HepG2 (cell line): Measurements from ENCODE around the gene NPAS2. TPM values are rescaled to one million over a fixed set of nuclear protein-coding genes. Genes with fewer than 3 reads are reported as not detected.
A peak's percentile ranks its signal among the peaks of the same experiment; 100 is the strongest.

Source experiments
- ARNT ChIP-seq: fragments of 450-650 bp; IDR thresholded peaks from 2 replicates; pipeline ENCODE4 v1.6.1; 2017
- CBFB ChIP-seq: sonication (generic); formaldehyde crosslinking; IDR thresholded peaks from 2 replicates; pipeline ENCODE4 v1.4.0; 2020; ENCODE audit warnings: missing genetic modification reagents
- ELF3 ChIP-seq: IDR thresholded peaks from 2 replicates; pipeline ENCODE4 v1.6.1; 2016; ENCODE audit warnings: missing genetic modification reagents, missing compliant biosample characterization
- HNF4G ChIP-seq, 2 experiments: sonication (generic) in 1 of 2; formaldehyde crosslinking in 1 of 2; IDR thresholded peaks; 2 replicates each; pipeline versions ENCODE4 v1.4.0 to v1.6.1; 2011 to 2020; ENCODE audit warnings: borderline replicate concordance in 2 of 2, low read depth in 2 of 2, mild to moderate bottlenecking in 2 of 2, low read length in 1 of 2, missing genetic modification reagents in 1 of 2, moderate library complexity in 1 of 2
- MAFG ChIP-seq: sonication (generic); formaldehyde crosslinking; IDR thresholded peaks from 2 replicates; pipeline ENCODE4 v1.5.1; 2020; ENCODE audit warnings: mild to moderate bottlenecking, missing genetic modification reagents
- NCOA2 ChIP-seq: sonication (generic); formaldehyde crosslinking; IDR thresholded peaks from 2 replicates; pipeline ENCODE4 v1.8.0; 2022; ENCODE audit warnings: inconsistent platforms
- NFYB ChIP-seq: sonication (generic); formaldehyde crosslinking; IDR thresholded peaks from 2 replicates; pipeline ENCODE4 v1.4.0; 2020; ENCODE audit warnings: missing genetic modification reagents
- RFXAP ChIP-seq: sonication (generic); formaldehyde crosslinking; IDR thresholded peaks from 2 replicates; pipeline ENCODE4 v1.4.0; 2020; ENCODE audit warnings: missing genetic modification reagents, borderline replicate concordance
- ZFYVE20 ChIP-seq: sonication (generic); formaldehyde crosslinking; IDR thresholded peaks from 2 replicates; pipeline ENCODE4 v1.8.0; 2023; ENCODE audit warnings: low read depth, mild to moderate bottlenecking, moderate library complexity, missing genetic modification reagents, borderline replicate concordance
- ZNF724P ChIP-seq: sonication (generic); formaldehyde crosslinking; IDR thresholded peaks from 2 replicates; pipeline ENCODE4 v1.8.0; 2022; ENCODE audit warnings: missing genetic modification reagents, borderline replicate concordance
- ZNF879 ChIP-seq: sonication (generic); formaldehyde crosslinking; IDR thresholded peaks from 2 replicates; pipeline ENCODE4 v1.8.1; 2023; ENCODE audit warnings: missing genetic modification reagents
- ZSCAN9 ChIP-seq: IDR thresholded peaks from 2 replicates; pipeline ENCODE4 v1.6.1; 2016; ENCODE audit warnings: borderline replicate concordance
- polyA plus RNA-seq, 8 experiments: library from polyadenylated mRNA; depleted of rRNA in 3 of 8; stranded (reverse) in 7 of 8; unstranded in 1 of 8; fragments of >200 nt; fragmentation: Illumina TruSeq in 4 of 8; extraction: Trizol in 4 of 8; gene quantifications; 2 replicates each; pipeline versions ENCODE4 v1.2.1 to v1.2.3, GENCODE V29; 2011 to 2016; ENCODE audit warnings: low read depth in 4 of 8, missing spikeins in 1 of 8, mixed read lengths in 1 of 8; ENCODE audit not compliant: insufficient read depth in 1 of 8
- total RNA-seq, 5 experiments: library from RNA; depleted of rRNA; stranded (reverse); fragments of >200 nt; fragmentation: Illumina TruSeq; extraction: Trizol; gene quantifications; 2 replicates each; pipeline ENCODE4 v1.2.3, GENCODE V29; 2016; ENCODE audit warnings: low read depth in 1 of 5
- TF ChIP-seq, protein P1 (sequence below): sonication (generic); formaldehyde crosslinking; IDR thresholded peaks from 2 replicates; pipeline ENCODE4 v1.4.0; 2020; ENCODE audit warnings: missing genetic modification reagents
- TF ChIP-seq, protein P2 (sequence below): sonication (generic); formaldehyde crosslinking; IDR thresholded peaks from 2 replicates; pipeline ENCODE4 v1.8.0; 2022; ENCODE audit warnings: missing genetic modification reagents, mild to moderate bottlenecking, borderline replicate concordance
- TF ChIP-seq, protein P3 (sequence below): sonication (generic); formaldehyde crosslinking; IDR thresholded peaks from 2 replicates; pipeline ENCODE4 v1.8.1; 2023; ENCODE audit warnings: mild to moderate bottlenecking, moderate library complexity, missing genetic modification reagents
- TF ChIP-seq, protein P4 (sequence below), 2 experiments: fragments of 450-650 bp in 1 of 2; sonication (generic) in 1 of 2; formaldehyde crosslinking; IDR thresholded peaks; 2 replicates each; pipeline versions ENCODE4 v1.5.0 to v1.8.0; 2020 to 2022; ENCODE audit warnings: mild to moderate bottlenecking in 1 of 2, missing genetic modification reagents in 1 of 2

Gene NPAS2
- total and polyA plus RNA-seq, 2 of the 13 experiments (the other 11 are each of a cell fraction or from before 2014, with no cell fraction given): 14.8 to 37.5 TPM

DNA sequence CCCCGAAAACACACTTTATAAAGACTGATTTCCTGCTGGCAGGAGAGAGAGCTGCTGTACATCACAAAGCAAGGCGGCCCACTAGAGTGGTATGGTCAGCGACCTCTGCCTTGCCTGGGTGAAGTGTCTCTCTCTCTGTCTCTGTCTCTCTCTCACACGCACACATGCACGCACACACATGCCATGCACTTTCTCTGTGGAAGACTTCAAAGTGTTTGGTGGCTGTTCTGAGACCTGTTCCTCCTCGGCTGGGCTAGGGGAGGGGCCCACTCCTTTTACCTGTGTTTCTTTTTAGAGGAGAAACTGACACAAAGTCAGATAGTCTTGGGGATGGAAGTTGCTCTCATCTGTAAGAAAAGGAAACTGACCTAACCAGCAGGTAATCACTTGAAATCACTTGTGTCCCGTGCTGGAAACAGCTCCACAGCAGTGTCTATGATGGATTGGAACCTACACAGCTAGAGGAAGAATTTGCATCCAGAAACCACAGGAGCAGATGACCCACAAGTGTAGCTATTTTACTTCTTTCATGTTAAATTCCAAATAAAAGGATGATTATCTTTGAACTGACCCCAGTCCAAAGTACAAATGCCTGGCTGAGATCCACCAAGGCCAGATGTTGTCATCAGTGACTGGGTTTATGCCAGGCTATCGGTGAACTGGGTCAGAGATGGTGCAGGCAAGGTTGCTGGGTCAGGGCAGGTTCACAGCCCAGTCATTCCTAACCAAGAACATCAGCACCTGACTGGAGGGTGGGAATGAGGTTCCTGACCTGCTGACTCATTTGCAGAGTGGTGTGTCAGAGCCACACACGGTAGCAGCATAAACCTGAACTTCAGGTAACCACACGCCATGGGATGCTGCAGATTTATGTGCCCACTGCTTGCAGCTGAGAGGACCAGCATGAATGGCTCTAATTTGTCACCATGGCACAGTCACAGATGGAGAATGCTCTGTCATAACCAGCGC, 63.0 kb downstream of the NPAS2 start (continued):
- TF ChIP-seq, protein P1, sequence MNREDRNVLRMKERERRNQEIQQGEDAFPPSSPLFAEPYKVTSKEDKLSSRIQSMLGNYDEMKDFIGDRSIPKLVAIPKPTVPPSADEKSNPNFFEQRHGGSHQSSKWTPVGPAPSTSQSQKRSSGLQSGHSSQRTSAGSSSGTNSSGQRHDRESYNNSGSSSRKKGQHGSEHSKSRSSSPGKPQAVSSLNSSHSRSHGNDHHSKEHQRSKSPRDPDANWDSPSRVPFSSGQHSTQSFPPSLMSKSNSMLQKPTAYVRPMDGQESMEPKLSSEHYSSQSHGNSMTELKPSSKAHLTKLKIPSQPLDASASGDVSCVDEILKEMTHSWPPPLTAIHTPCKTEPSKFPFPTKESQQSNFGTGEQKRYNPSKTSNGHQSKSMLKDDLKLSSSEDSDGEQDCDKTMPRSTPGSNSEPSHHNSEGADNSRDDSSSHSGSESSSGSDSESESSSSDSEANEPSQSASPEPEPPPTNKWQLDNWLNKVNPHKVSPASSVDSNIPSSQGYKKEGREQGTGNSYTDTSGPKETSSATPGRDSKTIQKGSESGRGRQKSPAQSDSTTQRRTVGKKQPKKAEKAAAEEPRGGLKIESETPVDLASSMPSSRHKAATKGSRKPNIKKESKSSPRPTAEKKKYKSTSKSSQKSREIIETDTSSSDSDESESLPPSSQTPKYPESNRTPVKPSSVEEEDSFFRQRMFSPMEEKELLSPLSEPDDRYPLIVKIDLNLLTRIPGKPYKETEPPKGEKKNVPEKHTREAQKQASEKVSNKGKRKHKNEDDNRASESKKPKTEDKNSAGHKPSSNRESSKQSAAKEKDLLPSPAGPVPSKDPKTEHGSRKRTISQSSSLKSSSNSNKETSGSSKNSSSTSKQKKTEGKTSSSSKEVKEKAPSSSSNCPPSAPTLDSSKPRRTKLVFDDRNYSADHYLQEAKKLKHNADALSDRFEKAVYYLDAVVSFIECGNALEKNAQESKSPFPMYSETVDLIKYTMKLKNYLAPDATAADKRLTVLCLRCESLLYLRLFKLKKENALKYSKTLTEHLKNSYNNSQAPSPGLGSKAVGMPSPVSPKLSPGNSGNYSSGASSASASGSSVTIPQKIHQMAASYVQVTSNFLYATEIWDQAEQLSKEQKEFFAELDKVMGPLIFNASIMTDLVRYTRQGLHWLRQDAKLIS (CRISPR knock-in tag): no peak
- TF ChIP-seq ZSCAN9 (peak; percentile 89; the same call in 1 of the 2 replicates), ZNF879 (CRISPR knock-in tag) (no peak), ZFYVE20 (CRISPR knock-in tag) (no peak), ZNF724P (CRISPR knock-in tag) (no peak), MAFG (CRISPR knock-in tag) (no peak), HNF4G (IDR thresholded peaks at IDR 0.05; ENCODE audit: borderline replicate concordance, low read depth, low read length) (peak; percentile 90), HNF4G (CRISPR knock-in tag; IDR thresholded peaks at IDR 0.05; ENCODE audit: borderline replicate concordance, low read depth) (peak; percentile 83; the same call in 1 of the 2 replicates), RFXAP (CRISPR knock-in tag) (no peak), ELF3 (CRISPR knock-in tag) (peak; percentile 87), ARNT (no peak), NFYB (no peak), CBFB (CRISPR knock-in tag) (peak; percentile 42; the same call in 1 of the 2 replicates), NCOA2 (CRISPR knock-in tag) (peak; percentile 92)
- TF ChIP-seq, protein P2, sequence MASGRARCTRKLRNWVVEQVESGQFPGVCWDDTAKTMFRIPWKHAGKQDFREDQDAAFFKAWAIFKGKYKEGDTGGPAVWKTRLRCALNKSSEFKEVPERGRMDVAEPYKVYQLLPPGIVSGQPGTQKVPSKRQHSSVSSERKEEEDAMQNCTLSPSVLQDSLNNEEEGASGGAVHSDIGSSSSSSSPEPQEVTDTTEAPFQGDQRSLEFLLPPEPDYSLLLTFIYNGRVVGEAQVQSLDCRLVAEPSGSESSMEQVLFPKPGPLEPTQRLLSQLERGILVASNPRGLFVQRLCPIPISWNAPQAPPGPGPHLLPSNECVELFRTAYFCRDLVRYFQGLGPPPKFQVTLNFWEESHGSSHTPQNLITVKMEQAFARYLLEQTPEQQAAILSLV (CRISPR knock-in tag): no peak; the same call in 1 of the 2 replicates
- TF ChIP-seq, protein P3, sequence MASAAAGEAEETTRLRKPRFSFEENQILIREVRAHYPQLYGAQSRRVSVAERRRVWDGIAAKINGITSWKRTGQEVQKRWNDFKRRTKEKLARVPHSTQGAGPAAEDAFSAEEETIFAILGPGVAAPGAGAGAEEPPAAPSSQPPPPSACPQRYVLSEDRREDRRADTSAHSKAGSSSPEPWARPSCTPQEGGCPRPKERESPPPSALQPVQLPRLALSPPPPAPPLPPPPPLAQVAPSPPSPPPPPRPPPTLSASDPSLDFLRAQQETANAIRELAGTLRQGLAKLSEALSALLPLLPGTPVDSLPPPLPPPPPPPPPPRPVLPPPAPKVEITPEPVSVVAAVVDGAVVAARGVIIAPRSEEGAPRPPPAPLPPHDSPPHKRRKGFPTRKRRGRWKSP (CRISPR knock-in tag): 0 out of 2 replicates have a peak, but pooled peaks have one; percentile 25
- TF ChIP-seq, protein P4, sequence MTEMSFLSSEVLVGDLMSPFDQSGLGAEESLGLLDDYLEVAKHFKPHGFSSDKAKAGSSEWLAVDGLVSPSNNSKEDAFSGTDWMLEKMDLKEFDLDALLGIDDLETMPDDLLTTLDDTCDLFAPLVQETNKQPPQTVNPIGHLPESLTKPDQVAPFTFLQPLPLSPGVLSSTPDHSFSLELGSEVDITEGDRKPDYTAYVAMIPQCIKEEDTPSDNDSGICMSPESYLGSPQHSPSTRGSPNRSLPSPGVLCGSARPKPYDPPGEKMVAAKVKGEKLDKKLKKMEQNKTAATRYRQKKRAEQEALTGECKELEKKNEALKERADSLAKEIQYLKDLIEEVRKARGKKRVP (CRISPR knock-in tag; IDR thresholded peaks at IDR 0.05): peak in 1 of 2 experiments; percentile 40; a peak in 1 of 4 replicates
